Activated naive CD4-positive, alpha-beta T cell treated with anti-CD3 and anti-CD28 coated beads, Interleukin-2, amount 10 ng/mL, durations not matched to agents 7 days and 5 days (primary cell): ENCODE results near the gene MAEA.
A peak's percentile ranks its signal among the peaks of the same experiment; 100 is the strongest.

Source experiments
- CTCF ChIA-PET: fragments of 350-600 bp; sonication (Branson Sonifier 250); formaldehyde crosslinking; loops from one replicate; lab custom pipeline; 2021; ENCODE audit warnings: antibody characterized with exemption; lab: Charles Lee
- DNase-seq: peaks from one replicate; pipeline ENCODE4 v3.0.0-alpha.2; 2020
- H3K27ac Mint-ChIP-seq: one replicate; pipeline ENCODE4 v1.8.0; 2021; ENCODE audit warnings: mild to moderate bottlenecking, moderate library complexity, mixed read lengths
- H3K27me3 Mint-ChIP-seq: one replicate; pipeline ENCODE4 v1.8.0; 2021; ENCODE audit warnings: mild to moderate bottlenecking, mixed read lengths
- H3K36me3 Mint-ChIP-seq: one replicate; pipeline ENCODE4 v1.8.0; 2021; ENCODE audit warnings: mixed read lengths
- H3K4me1 Mint-ChIP-seq: one replicate; pipeline ENCODE4 v1.8.0; 2021; ENCODE audit warnings: mixed read lengths
- H3K4me3 Mint-ChIP-seq: one replicate; pipeline ENCODE4 v1.8.0; 2021; ENCODE audit warnings: mild to moderate bottlenecking, moderate library complexity, mixed read lengths
- H3K9me3 Mint-ChIP-seq: one replicate; pipeline ENCODE4 v1.8.0; 2021; ENCODE audit warnings: mixed read lengths

The MAEA gene

DNA sequence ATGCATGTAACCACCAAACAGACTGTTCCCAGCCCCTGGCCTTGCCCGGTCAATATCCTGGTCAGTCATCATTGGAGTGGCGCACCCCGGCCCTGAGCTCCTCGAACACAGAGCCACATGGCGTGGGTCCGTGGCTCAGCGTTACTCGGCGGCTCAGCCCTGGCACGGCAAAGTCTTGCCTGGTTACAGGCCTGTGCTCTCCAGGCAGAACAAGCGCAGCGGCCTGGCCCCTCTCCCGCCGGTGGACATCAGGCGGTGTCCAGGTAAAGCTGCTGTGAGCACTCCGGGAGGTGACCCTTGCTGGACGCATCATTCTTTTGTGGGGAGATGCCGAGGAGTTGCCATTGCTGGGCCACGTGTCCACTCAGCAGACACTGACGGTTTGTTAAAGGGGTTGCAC lies 51.2 kb downstream of the MAEA start:
- CTCF ChIA-PET: no interaction called here
- H3K27me3 Mint-ChIP-seq: no peaks in the 10 kb centered on the region
- H3K9me3 Mint-ChIP-seq: no peaks in the 10 kb centered on the region
- H3K4me1 Mint-ChIP-seq: peaks cover 25% of the 10 kb centered on the region
- no peak overlapping the region for H3K27ac Mint-ChIP-seq
- peaks cover 49% of the 10 kb centered on the region for H3K36me3 Mint-ChIP-seq
- DNase-seq: no peak
- no peak overlapping the region for H3K4me3 Mint-ChIP-seq

GRCh38 chr4:1342003-1342402 lies 52.3 kb downstream of the MAEA start:
- Mint-ChIP-seq H3K4me1 (peaks cover 21% of the 10 kb centered on the region), H3K36me3 (peaks cover 40% of the 10 kb centered on the region), H3K4me3 (no peak overlapping the region), H3K27me3 (no peaks in the 10 kb centered on the region), H3K27ac (no peak overlapping the region), H3K9me3 (no peaks in the 10 kb centered on the region)
- no peak for DNase-seq
- CTCF ChIA-PET: no interaction called here

DNA sequence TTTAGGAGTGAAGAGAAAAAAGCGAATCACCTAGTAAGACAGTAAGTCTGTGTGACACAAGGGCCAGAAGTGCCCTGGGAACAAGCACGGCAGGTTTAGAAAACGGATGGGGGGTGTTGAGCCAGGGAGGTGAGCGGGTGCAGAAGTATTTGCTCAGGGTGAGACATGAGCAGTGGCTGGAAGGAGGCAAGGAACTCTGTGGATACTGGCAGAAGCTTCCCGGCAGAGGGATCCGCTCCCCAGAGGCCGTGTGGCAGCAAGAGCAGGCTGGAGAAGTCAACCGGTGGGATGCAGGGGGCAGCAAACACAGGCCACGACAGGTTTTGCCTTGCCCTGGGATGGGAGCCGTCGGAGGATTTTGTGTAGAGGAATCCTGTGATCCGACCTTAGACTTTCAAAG lies 55.0 kb downstream of the MAEA start:
- H3K27me3 Mint-ChIP-seq: no peaks in the 10 kb centered on the region
- CTCF ChIA-PET: interaction anchor here (1.6 kb wide), 1 partner anchor 54 kb away, joined by 4 read pairs; no protein-coding TSS in a partner anchor
- H3K4me3 Mint-ChIP-seq: peak overlapping the region; percentile 94
- peaks cover 27% of the 10 kb centered on the region for H3K4me1 Mint-ChIP-seq
- no peak for DNase-seq
- H3K36me3 Mint-ChIP-seq: peaks cover 20% of the 10 kb centered on the region
- H3K27ac Mint-ChIP-seq: peak overlapping the region; percentile 61
- no peaks in the 10 kb centered on the region for H3K9me3 Mint-ChIP-seq

DNA sequence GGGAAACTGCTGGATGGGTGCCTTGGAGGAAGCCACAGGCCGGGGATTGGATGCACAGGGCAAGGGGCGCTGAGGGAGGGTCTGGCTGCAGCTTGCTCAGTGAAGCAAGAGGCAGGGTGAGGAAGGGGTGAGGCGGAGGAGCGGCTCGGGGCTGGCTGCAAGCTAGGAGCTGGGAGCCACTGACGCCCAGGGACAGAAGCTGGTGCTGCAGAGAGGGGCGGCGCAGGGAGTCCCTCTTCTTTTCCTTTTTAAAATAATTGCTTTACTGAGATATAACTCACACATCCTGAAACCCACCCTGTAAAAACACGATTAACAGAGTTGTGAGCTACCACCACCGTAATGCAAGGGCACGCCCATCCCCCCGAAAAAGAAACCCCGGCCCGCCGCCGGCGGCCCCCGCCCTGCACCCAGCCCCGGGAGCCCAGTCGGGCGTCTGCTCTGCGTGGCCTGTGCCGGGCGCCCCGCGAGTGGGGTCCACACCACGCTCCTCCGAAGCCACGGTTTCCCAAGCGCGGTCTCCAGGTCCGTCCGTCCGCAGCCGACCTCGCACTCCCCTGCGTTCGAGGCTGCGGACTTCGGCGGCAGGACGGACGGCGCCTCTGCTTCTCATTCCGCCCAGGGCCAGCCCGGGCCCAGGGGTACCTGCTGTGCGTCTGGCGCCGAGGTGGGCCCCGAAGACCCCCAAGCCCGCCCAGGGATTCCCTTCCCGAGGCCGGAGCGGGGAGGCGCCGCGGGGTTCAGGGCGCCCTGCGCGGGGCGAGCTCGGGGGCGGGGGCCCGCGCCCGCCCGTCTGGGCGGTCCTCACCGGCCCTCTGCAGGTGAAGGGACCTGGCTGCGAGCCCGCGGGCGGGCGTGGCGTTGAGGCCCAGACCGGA lies 56.5 kb downstream of the MAEA start:
- H3K9me3 Mint-ChIP-seq: no peaks in the 10 kb centered on the region
- no peaks in the 10 kb centered on the region for H3K27me3 Mint-ChIP-seq
- H3K4me1 Mint-ChIP-seq: peaks cover 37% of the 10 kb centered on the region
- peak overlapping the region; percentile 96 for H3K27ac Mint-ChIP-seq
- H3K4me3 Mint-ChIP-seq: peak overlapping the region; percentile 94
- CTCF ChIA-PET: interaction anchor here (0.6 to 2.1 kb wide), 14 partner anchors 15 to 215 kb away, joined by 3 to 8 read pairs (median 4); partner anchors contain the start of gene CTBP1
- peaks cover 12% of the 10 kb centered on the region for H3K36me3 Mint-ChIP-seq
- peak; percentile 71 for DNase-seq

GRCh38 chr4:1346781-1347409 lies 57.2 kb downstream of the MAEA start, which contains the start of gene UVSSA:
TSS of gene UVSSA (plus strand) at chr4:1347208. CDS start at chr4:1348092, 884 bp downstream.
- Mint-ChIP-seq H3K9me3 (no peaks in the 10 kb centered on the region), H3K27me3 (no peaks in the 10 kb centered on the region), H3K27ac (peak within 1 kb of the TSS; percentile 98), H3K4me3 (peak within 1 kb of the TSS; percentile 94), H3K36me3 (peaks cover 14% of the 10 kb centered on the region), H3K4me1 (peaks cover 42% of the 10 kb centered on the region)
- CTCF ChIA-PET: interaction anchor here (1.0 to 2.1 kb wide), 7 partner anchors 9 to 100 kb away, joined by 3 to 8 read pairs (median 5); partner anchors contain the start of gene CTBP1
- peak; percentile 100 for DNase-seq

DNA sequence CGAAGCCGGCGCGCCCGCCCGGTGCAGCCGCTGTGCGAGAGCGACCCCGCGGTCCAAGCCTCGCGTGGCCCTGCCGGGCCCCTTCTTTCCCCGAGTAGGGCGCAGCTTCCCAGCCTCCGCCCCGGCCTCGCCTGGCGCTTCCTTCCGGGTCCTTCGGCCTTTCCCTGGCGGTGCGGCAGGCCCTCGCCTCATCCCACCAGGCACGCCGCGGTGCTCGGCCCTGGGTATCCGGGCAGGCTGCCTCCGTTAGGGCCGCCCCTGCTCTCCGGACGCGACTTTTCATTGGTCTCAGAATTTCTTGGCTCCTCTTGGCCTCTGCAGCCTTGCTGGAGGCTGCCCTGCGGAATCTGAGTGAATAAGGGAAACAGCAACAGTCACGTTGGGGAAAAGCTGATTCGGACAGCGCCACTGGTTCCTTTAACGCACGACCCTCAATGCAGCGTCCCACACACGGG lies 57.7 kb downstream of the MAEA start:
- CTCF ChIA-PET: interaction anchor here (0.7 to 2.1 kb wide), 5 partner anchors 9 to 216 kb away, joined by 3 to 8 read pairs (median 5); partner anchors contain the start of gene CTBP1
- H3K27me3 Mint-ChIP-seq: no peaks in the 10 kb centered on the region
- H3K9me3 Mint-ChIP-seq: no peaks in the 10 kb centered on the region
- peak overlapping the region; percentile 98 for H3K27ac Mint-ChIP-seq
- H3K36me3 Mint-ChIP-seq: peaks cover 12% of the 10 kb centered on the region
- H3K4me3 Mint-ChIP-seq: peak overlapping the region; percentile 89
- DNase-seq: peak; percentile 70
- peaks cover 43% of the 10 kb centered on the region for H3K4me1 Mint-ChIP-seq

DNA sequence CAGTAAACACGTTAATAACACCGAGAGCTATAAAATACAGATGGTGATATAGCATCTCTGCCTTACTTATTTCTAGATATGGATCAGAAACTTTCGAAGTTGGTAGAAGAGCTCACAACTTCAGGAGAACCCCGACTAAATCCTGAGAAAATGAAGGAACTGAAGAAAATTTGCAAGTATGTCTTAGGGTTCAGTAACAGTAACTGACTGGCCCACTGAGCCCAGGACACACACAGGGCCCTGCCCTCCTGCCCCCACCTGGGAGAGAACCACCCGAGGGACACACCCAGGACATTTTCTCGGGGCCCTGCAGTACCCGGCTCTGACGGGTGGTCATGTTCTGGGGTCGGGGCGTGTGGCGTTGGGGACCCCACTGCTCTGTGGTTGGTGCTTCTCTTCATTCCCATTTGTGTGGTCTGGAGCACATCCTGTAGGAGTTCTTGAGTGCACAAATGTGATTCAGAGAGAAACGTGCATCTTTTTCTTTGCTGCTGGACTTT lies 58.4 kb downstream of the MAEA start:
- H3K36me3 Mint-ChIP-seq: peaks cover 10% of the 10 kb centered on the region
- no peaks in the 10 kb centered on the region for H3K27me3 Mint-ChIP-seq
- H3K4me3 Mint-ChIP-seq: peak overlapping the region; percentile 89
- H3K9me3 Mint-ChIP-seq: no peaks in the 10 kb centered on the region
- DNase-seq: no peak
- peaks cover 43% of the 10 kb centered on the region for H3K4me1 Mint-ChIP-seq
- H3K27ac Mint-ChIP-seq: peak overlapping the region; percentile 98
- CTCF ChIA-PET: interaction anchor here (0.7 to 1.5 kb wide), 4 partner anchors 8 to 217 kb away, joined by 3 to 6 read pairs (median 3); no protein-coding TSS in a partner anchor

DNA sequence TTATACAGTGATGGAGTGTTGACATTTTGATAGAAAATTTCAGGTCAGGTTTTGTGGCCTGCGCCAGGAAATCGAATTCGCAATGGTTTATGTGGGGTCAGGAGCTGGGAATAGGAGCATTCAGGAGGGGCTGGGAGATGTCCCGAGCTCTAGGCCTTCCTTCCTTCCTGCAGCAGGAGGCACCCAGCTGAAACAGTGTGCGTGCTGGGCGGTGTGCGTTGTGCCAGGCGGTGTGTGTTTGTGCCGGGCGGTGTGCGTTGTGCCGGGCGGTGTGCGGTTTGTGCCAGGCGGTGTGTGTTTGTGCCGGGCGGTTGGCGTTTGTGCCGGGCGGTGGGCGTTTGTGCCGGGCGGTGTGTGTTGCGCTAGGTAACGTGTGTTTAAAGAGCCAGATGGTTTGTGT lies 59.1 kb downstream of the MAEA start:
- CTCF ChIA-PET: interaction anchor here (0.7 to 1.5 kb wide), 2 partner anchors 9 to 218 kb away, joined by 3 to 6 read pairs; no protein-coding TSS in a partner anchor
- peaks cover 8% of the 10 kb centered on the region for H3K36me3 Mint-ChIP-seq
- peak overlapping the region; percentile 98 for H3K27ac Mint-ChIP-seq
- no peaks in the 10 kb centered on the region for H3K9me3 Mint-ChIP-seq
- DNase-seq: no peak
- H3K4me1 Mint-ChIP-seq: peaks cover 43% of the 10 kb centered on the region
- H3K27me3 Mint-ChIP-seq: no peaks in the 10 kb centered on the region
- peak overlapping the region; percentile 89 for H3K4me3 Mint-ChIP-seq

- Mint-ChIP-seq H3K9me3 (no peaks in the 10 kb centered on the region), H3K27ac (peak overlapping the region; percentile 79), H3K4me3 (no peak overlapping the region), H3K4me1 (peaks cover 42% of the 10 kb centered on the region), H3K27me3 (no peaks in the 10 kb centered on the region), H3K36me3 (peaks cover 7% of the 10 kb centered on the region)
- CTCF ChIA-PET: interaction anchor here (1.3 to 2.2 kb wide), 2 partner anchors 219 to 220 kb away, joined by 4 to 12 read pairs; no protein-coding TSS in a partner anchor
- no peak for DNase-seq
Measured at GRCh38 chr4:1349359-1350168, 59.9 kb downstream of the MAEA start.

DNA sequence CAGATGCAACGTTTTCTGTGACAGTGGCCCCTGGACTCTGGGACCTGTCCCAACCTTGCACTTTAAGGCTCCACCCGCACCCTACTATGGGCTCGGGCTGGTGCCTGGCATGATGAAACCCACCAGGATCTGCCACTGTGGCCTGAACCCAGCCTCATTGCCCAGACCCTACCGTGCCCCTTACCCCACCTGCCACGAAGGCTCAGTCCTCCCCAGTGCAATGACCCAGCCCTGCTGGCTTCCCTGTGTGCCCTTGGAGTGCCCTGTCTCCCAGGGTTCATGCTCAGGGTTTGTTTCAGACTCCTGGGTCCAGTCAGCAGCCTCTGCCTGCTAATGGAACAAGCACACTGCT lies 60.5 kb downstream of the MAEA start:
- no peak for DNase-seq
- H3K36me3 Mint-ChIP-seq: peaks cover 6% of the 10 kb centered on the region
- H3K27me3 Mint-ChIP-seq: no peaks in the 10 kb centered on the region
- peaks cover 37% of the 10 kb centered on the region for H3K4me1 Mint-ChIP-seq
- H3K4me3 Mint-ChIP-seq: no peak overlapping the region
- no peaks in the 10 kb centered on the region for H3K9me3 Mint-ChIP-seq
- peak overlapping the region; percentile 62 for H3K27ac Mint-ChIP-seq
- CTCF ChIA-PET: interaction anchor here (1.0 to 2.2 kb wide), 3 partner anchors 82 to 221 kb away, joined by 3 to 12 read pairs (median 4); no protein-coding TSS in a partner anchor

DNA sequence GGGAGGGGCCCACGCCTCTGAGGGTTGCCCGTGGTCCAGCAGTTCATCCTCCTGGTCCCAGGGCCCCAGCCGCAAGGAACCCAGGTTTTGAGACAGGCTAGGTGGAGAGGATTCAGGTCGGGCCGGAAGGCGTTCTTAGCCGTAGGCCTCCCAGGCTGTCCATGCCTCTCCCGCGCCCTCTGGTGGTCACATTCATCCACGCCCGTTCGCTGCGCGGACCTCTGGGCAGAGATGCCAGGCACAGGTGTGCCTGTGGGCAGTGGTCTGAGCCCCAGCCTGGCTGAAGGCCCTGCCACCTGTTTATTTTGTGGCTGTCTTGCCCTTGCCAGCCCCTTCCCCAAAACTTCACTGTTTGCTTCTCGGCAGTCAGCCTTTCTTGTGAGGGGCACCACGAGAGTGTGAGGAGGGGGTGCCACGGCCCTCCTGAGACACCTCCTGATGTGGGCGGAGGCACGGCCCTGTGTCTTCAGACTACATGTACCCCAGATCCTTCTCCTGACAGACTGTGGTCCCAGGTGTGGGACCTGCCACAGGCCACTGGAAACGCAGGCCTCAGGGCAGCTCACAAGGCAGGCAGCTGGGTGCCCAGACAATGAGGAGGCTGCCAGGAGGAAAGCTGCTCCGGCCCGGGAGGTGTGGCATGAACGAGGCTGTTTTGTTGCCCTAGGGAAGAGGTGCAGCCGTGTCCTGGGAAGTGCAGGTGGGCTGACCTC lies 62.3 kb downstream of the MAEA start:
- peaks cover 6% of the 10 kb centered on the region for H3K36me3 Mint-ChIP-seq
- H3K4me3 Mint-ChIP-seq: no peak overlapping the region
- H3K4me1 Mint-ChIP-seq: peaks cover 32% of the 10 kb centered on the region
- no peaks in the 10 kb centered on the region for H3K27me3 Mint-ChIP-seq
- peak overlapping the region; percentile 82 for H3K27ac Mint-ChIP-seq
- CTCF ChIA-PET: interaction anchor here (0.7 to 3.6 kb wide), 6 partner anchors 66 to 277 kb away, joined by 3 to 17 read pairs (median 6); no protein-coding TSS in a partner anchor
- DNase-seq: peak; percentile 93
- no peaks in the 10 kb centered on the region for H3K9me3 Mint-ChIP-seq

DNA sequence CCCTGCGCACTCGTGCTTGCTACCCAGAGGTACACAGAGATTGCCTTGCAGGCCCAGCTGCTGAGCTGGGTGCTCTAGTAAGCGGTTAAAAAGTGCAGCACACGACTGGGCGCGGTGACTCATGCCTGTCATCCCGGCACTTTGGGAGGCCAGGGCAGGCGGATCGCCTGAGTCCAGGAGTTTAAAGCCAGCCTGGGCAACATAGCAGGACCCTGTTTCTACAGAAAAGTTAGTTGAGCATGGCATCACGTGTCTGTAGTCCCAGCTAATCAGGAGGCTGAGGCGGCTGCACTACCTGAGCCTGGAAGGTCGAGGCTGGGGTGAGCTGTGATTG lies 62.8 kb downstream of the MAEA start:
- no peak for DNase-seq
- Mint-ChIP-seq H3K27ac (no peak overlapping the region), H3K9me3 (no peaks in the 10 kb centered on the region), H3K4me3 (no peak overlapping the region), H3K27me3 (no peaks in the 10 kb centered on the region), H3K4me1 (peaks cover 32% of the 10 kb centered on the region), H3K36me3 (peaks cover 6% of the 10 kb centered on the region)
- CTCF ChIA-PET: interaction anchor here (0.7 to 3.6 kb wide), 6 partner anchors 66 to 278 kb away, joined by 3 to 17 read pairs (median 6); no protein-coding TSS in a partner anchor
